ENCODE results near the gene ARHGAP42.

GRCh38 chr11:100709233-100709957 is 22.3 kb downstream of the ARHGAP42 start:
- TF ChIP-seq, protein P1, sequence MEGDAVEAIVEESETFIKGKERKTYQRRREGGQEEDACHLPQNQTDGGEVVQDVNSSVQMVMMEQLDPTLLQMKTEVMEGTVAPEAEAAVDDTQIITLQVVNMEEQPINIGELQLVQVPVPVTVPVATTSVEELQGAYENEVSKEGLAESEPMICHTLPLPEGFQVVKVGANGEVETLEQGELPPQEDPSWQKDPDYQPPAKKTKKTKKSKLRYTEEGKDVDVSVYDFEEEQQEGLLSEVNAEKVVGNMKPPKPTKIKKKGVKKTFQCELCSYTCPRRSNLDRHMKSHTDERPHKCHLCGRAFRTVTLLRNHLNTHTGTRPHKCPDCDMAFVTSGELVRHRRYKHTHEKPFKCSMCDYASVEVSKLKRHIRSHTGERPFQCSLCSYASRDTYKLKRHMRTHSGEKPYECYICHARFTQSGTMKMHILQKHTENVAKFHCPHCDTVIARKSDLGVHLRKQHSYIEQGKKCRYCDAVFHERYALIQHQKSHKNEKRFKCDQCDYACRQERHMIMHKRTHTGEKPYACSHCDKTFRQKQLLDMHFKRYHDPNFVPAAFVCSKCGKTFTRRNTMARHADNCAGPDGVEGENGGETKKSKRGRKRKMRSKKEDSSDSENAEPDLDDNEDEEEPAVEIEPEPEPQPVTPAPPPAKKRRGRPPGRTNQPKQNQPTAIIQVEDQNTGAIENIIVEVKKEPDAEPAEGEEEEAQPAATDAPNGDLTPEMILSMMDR (IDR thresholded peaks at IDR 0.05): no peak
- TF ChIP-seq POLR2A (IDR thresholded peaks at IDR 0.05; ENCODE audit: low read depth) (no peak), POLR2AphosphoS5 (IDR thresholded peaks at IDR 0.05) (no peak), EP300 (IDR thresholded peaks at IDR 0.05) (no peak)
